Mesendoderm (in vitro differentiated cells): ENCODE measurements around the gene PRKAG2.

Experiments used
- DNase-seq: peaks from one replicate; pipeline ENCODE4 v3.0.0; 2013
- H2AK5ac ChIP-seq: 2 replicates; pipeline ENCODE4 v1.6.1; 2013; ENCODE audit warnings: low read length, inconsistent platforms
- H2BK120ac ChIP-seq: 2 replicates; pipeline ENCODE4 v1.6.1; 2013; ENCODE audit warnings: low read depth, mild to moderate bottlenecking, low read length, moderate library complexity, mixed read lengths
- H2BK15ac ChIP-seq: replicated peaks from 2 replicates; pipeline ENCODE4 v1.6.1; 2013; ENCODE audit warnings: low read depth, mild to moderate bottlenecking, moderate library complexity
- H2BK5ac ChIP-seq: 2 replicates; pipeline ENCODE4 v1.6.1; 2013; ENCODE audit warnings: low read length, inconsistent platforms
- H3K18ac ChIP-seq: 2 replicates; pipeline ENCODE4 v1.6.1; 2013; ENCODE audit warnings: mild to moderate bottlenecking, low read length, mixed read lengths
- H3K23ac ChIP-seq: one replicate; pipeline ENCODE4 v1.6.1; 2013; ENCODE audit warnings: low read length
- H3K27ac ChIP-seq: 2 replicates; pipeline ENCODE4 v1.5.1; 2013; ENCODE audit warnings: low read depth, mild to moderate bottlenecking, inconsistent platforms, low read length, moderate library complexity
- H3K27me3 ChIP-seq: 2 replicates; pipeline ENCODE4 v1.6.1; 2013; ENCODE audit warnings: low read length, control low read depth, mild to moderate bottlenecking, inconsistent platforms; ENCODE audit not compliant: insufficient read depth, poor library complexity
- H3K36me3 ChIP-seq: 2 replicates; pipeline ENCODE4 v1.6.1; 2013; ENCODE audit warnings: low read length, inconsistent platforms; ENCODE audit not compliant: control insufficient read depth, insufficient read depth
- H3K4ac ChIP-seq: one replicate; pipeline ENCODE4 v1.6.1; 2013; ENCODE audit warnings: low read depth, mild to moderate bottlenecking, low read length, moderate library complexity
- H3K4me1 ChIP-seq: 2 replicates; pipeline ENCODE4 v1.6.1; 2013; ENCODE audit warnings: low read depth, low read length, inconsistent platforms; ENCODE audit not compliant: control insufficient read depth
- H3K4me2 ChIP-seq: 2 replicates; pipeline ENCODE4 v1.6.1; 2013; ENCODE audit warnings: low read length
- H3K4me3 ChIP-seq: 2 replicates; pipeline ENCODE4 v1.5.1; 2013; ENCODE audit warnings: mild to moderate bottlenecking, low read length
- H3K56ac ChIP-seq: one replicate; pipeline ENCODE4 v1.6.1; 2013; ENCODE audit warnings: low read length
- H3K79me1 ChIP-seq: 2 replicates; pipeline ENCODE4 v1.6.1; 2013; ENCODE audit warnings: low read length, inconsistent platforms
- H3K79me2 ChIP-seq: 2 replicates; pipeline ENCODE4 v1.6.1; 2013; ENCODE audit warnings: mild to moderate bottlenecking, low read length; ENCODE audit not compliant: control insufficient read depth, insufficient read depth
- H3K9ac ChIP-seq: 2 replicates; pipeline ENCODE4 v1.6.1; 2013; ENCODE audit warnings: low read length, inconsistent platforms
- H4K5ac ChIP-seq: one replicate; pipeline ENCODE4 v1.6.1; 2013; ENCODE audit warnings: low read length
- H4K8ac ChIP-seq: one replicate; pipeline ENCODE4 v1.6.1; 2013; ENCODE audit warnings: low read depth, mild to moderate bottlenecking, control low read depth, low read length, moderate library complexity
- WGBS: extraction: QIAGEN DNeasy Blood & Tissue Kit; methylation state at CpG from one replicate; pipeline ENCODE4 v1.1.7; 2013; ENCODE audit warnings: low lambda C conversion rate, missing lambda C conversion rate; ENCODE audit not compliant: insufficient coverage; ENCODE audit errors: extremely low coverage; 5-methylcytosine and 5-hydroxymethylcytosine counted together

The PRKAG2 gene

DNA sequence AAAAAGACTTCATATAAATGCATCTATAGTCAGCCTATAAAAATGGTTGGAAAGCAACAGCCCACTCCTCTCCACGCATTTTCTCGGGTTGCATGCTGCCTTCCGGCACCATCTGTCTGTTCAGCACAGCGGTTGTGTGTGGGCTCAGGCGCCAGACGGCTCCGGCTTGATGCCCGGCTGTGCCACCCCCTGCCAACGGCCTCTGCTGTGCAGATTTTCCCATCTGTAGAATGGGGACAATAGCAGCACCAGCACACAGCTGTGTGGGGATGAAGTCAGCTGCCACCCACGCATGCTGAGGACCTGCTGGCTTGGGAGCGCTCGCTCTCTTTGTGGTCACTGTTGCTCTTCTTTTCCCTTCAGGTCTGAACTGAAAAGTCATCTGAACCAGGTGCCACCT is 19.5 kb downstream of the PRKAG2 start:
- Histone ChIP-seq H3K23ac (no peak overlapping the region), H2AK5ac (no peak overlapping the region), H2BK120ac (no peak overlapping the region), H3K4me3 (no peak overlapping the region), H2BK15ac (no peak overlapping the region), H3K4me1 (no peaks in the 10 kb centered on the region), H3K56ac (no peak overlapping the region), H4K8ac (no peak overlapping the region), H3K36me3 (no peaks in the 10 kb centered on the region), H2BK5ac (no peak overlapping the region), H4K5ac (no peak overlapping the region), H3K18ac (no peak overlapping the region), H3K4ac (no peak overlapping the region), H3K27ac (no peak overlapping the region), H3K9ac (no peak overlapping the region), H3K27me3 (no peaks in the 10 kb centered on the region), H3K79me2 (no peaks in the 10 kb centered on the region), H3K4me2 (no peak overlapping the region), H3K79me1 (no peaks in the 10 kb centered on the region)
- WGBS = no CpG with 5 or more reads among the region's 12 CpGs
- DNase-seq = no peak

DNA sequence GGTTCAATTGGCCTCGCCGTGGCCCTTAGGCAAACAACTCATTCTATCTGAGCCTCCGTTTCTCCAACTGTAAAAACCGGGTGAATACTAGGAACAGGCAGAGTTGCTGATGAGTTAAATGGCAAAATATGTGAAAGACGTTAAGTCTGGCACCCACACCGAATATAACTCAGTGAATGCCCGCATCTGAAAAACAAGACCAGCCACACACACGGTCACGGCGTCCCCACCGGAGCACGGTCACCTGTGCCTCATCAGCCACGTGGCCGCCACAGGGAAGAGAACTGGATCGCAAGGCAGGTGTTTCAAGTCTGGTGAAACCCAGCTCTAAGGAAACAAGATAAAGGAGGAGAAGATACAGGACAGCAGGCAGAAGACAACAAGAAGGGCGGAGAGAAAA is 20.4 kb downstream of the PRKAG2 start:
- Histone ChIP-seq H3K18ac (no peak overlapping the region), H2BK15ac (no peak overlapping the region), H3K27me3 (no peaks in the 10 kb centered on the region), H3K4ac (no peak overlapping the region), H3K4me1 (no peaks in the 10 kb centered on the region), H2BK5ac (no peak overlapping the region), H4K8ac (no peak overlapping the region), H3K4me3 (no peak overlapping the region), H2AK5ac (no peak overlapping the region), H3K56ac (no peak overlapping the region), H3K4me2 (no peak overlapping the region), H3K9ac (no peak overlapping the region), H3K27ac (no peak overlapping the region), H4K5ac (no peak overlapping the region), H2BK120ac (no peak overlapping the region), H3K36me3 (no peaks in the 10 kb centered on the region), H3K79me1 (no peaks in the 10 kb centered on the region), H3K79me2 (no peaks in the 10 kb centered on the region), H3K23ac (no peak overlapping the region)
- WGBS = no CpG with 5 or more reads among the region's 16 CpGs
- no peak for DNase-seq

DNA sequence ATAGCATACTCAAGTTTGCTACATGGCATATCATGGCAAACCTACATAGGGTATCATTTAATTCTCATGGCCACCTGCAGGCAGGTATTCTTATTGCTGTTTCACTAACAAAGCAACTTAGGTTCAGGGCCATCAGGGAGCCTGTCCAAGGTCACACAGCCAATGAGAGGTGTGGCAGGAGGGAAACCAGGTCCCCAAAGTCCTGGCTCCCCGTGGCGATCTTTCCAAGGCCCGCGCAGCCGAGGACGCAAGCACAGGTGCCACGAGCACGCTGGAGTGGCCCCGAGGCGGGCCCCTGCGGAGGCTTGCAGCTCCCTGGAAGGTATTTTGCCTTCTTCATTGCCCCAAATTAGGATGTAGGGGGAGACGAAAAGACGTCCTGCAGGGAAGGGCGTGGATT is 20.8 kb downstream of the PRKAG2 start:
- no peak overlapping the region for H2BK120ac ChIP-seq
- no CpG with 5 or more reads among the region's 14 CpGs for WGBS
- H3K36me3 ChIP-seq = no peaks in the 10 kb centered on the region
- H3K4me3 ChIP-seq = no peak overlapping the region
- no peak overlapping the region for H2BK5ac ChIP-seq
- H3K4me2 ChIP-seq = no peak overlapping the region
- no peak overlapping the region for H3K27ac ChIP-seq
- H3K79me1 ChIP-seq = no peaks in the 10 kb centered on the region
- no peak overlapping the region for H3K23ac ChIP-seq
- H4K8ac ChIP-seq = no peak overlapping the region
- H2BK15ac ChIP-seq = no peak overlapping the region
- H3K18ac ChIP-seq = no peak overlapping the region
- H3K4ac ChIP-seq = no peak overlapping the region
- no peak overlapping the region for H4K5ac ChIP-seq
- no peak overlapping the region for H3K56ac ChIP-seq
- no peaks in the 10 kb centered on the region for H3K4me1 ChIP-seq
- no peaks in the 10 kb centered on the region for H3K79me2 ChIP-seq
- no peak overlapping the region for H2AK5ac ChIP-seq
- H3K9ac ChIP-seq = no peak overlapping the region
- no peak for DNase-seq
- H3K27me3 ChIP-seq = no peaks in the 10 kb centered on the region

DNA sequence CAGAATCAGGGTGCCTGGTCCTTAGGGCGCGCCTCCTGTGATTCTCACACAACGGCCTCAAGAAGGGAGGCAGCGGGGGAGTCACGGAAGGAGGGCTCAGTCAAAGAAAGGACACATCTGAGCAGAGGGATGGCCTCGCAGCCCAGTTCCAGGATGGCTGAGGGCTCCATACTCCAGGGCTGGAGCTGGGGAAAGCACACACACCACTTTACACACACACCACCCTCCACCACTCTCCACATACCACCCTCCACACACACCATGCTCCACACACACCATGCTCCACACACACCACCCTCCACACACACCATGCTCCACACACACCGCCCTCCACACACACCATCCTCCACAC is 22.2 kb downstream of the PRKAG2 start:
- H3K56ac ChIP-seq = no peak overlapping the region
- no peak overlapping the region for H3K18ac ChIP-seq
- no peak overlapping the region for H3K23ac ChIP-seq
- no peak overlapping the region for H3K4me3 ChIP-seq
- no peak overlapping the region for H3K4ac ChIP-seq
- no peak overlapping the region for H2AK5ac ChIP-seq
- H2BK15ac ChIP-seq = no peak overlapping the region
- H4K5ac ChIP-seq = no peak overlapping the region
- DNase-seq = no peak
- no peak overlapping the region for H3K9ac ChIP-seq
- no CpG with 5 or more reads among the region's 7 CpGs for WGBS
- H4K8ac ChIP-seq = no peak overlapping the region
- H3K4me2 ChIP-seq = no peak overlapping the region
- no peak overlapping the region for H2BK120ac ChIP-seq
- no peaks in the 10 kb centered on the region for H3K36me3 ChIP-seq
- H3K79me1 ChIP-seq = no peaks in the 10 kb centered on the region
- no peaks in the 10 kb centered on the region for H3K27me3 ChIP-seq
- H2BK5ac ChIP-seq = no peak overlapping the region
- no peaks in the 10 kb centered on the region for H3K4me1 ChIP-seq
- no peak overlapping the region for H3K27ac ChIP-seq
- no peaks in the 10 kb centered on the region for H3K79me2 ChIP-seq

DNA sequence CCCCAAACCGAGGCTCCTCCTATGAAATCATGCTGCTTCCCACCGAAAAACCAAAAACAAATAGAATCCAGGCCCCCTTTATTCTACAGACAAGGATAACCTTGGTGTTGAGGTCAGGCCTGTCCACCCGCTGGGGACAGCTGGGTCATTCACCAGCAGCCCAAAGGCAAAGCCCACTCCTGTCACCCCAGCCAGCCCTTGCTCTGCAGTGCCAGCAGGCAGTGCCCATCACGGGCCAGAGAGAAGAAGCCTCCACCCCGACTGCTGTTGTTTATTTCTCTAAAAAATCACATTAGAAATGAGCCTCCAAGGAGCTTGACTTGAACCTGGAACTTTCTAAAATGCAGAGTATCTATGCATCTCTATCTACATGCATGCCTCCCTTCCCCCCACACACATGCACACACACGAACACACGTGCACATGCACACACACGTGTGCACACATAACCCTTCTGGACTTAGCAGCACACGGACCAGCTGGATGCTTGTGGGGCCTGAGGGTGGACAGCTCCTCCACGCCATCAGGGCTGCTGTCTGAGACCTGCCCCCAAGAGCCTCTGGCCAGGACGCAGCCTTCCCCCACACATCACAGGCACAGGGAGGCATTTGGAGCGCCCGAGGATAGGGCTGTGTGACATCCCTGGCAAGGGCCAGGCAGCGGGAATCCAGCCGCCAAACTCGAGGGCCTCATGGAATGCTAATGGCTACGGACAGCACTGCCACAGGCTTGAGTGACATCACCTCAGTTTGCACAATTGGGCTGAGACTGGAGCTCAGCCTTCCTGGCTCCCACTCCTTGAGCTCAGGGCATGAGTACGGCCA is 22.8 kb downstream of the PRKAG2 start:
- H4K8ac ChIP-seq = no peak overlapping the region
- H3K27ac ChIP-seq = no peak overlapping the region
- H2BK5ac ChIP-seq = no peak overlapping the region
- H3K36me3 ChIP-seq = no peaks in the 10 kb centered on the region
- no peak for DNase-seq
- H2AK5ac ChIP-seq = no peak overlapping the region
- H3K79me2 ChIP-seq = no peaks in the 10 kb centered on the region
- no CpG with 5 or more reads among the region's 18 CpGs for WGBS
- no peaks in the 10 kb centered on the region for H3K27me3 ChIP-seq
- H3K4me1 ChIP-seq = no peaks in the 10 kb centered on the region
- H3K9ac ChIP-seq = no peak overlapping the region
- H2BK15ac ChIP-seq = no peak overlapping the region
- H4K5ac ChIP-seq = no peak overlapping the region
- no peak overlapping the region for H3K4me2 ChIP-seq
- H3K18ac ChIP-seq = no peak overlapping the region
- no peak overlapping the region for H3K4me3 ChIP-seq
- H3K4ac ChIP-seq = no peak overlapping the region
- H3K79me1 ChIP-seq = no peaks in the 10 kb centered on the region
- no peak overlapping the region for H3K23ac ChIP-seq
- no peak overlapping the region for H2BK120ac ChIP-seq
- H3K56ac ChIP-seq = no peak overlapping the region
